Neural progenitor cell (in vitro differentiated cells): ENCODE measurements around the gene GARIN1A. TPM values are rescaled to one million over a fixed set of nuclear protein-coding genes. Genes with fewer than 3 reads are reported as not detected.
"Not testable (repeated sequence)": the region's sequence is repeated elsewhere in the genome, so short reads cannot be mapped to it uniquely, and the experiment has no call there.

Experiments used
- DNase-seq: peaks from one replicate; pipeline ENCODE4 v3.0.0-alpha.2; 2016; ENCODE audit warnings: low spot score
- H2AFZ ChIP-seq: fragments of 200-600 bp; sonication (generic); replicated peaks from 2 replicates; pipeline ENCODE4 v1.6.1; 2016; ENCODE audit warnings: antibody characterized with exemption
- H3F3A ChIP-seq: fragments of 200-600 bp; sonication (generic); 2 replicates; pipeline ENCODE4 v1.6.1; 2016; ENCODE audit warnings: antibody characterized with exemption, low read depth
- H3K27ac ChIP-seq: fragments of 200-600 bp; sonication (generic); 2 replicates; pipeline ENCODE4 v1.5.1; 2016; ENCODE audit warnings: mild to moderate bottlenecking
- H3K27me3 ChIP-seq: fragments of 200-600 bp; sonication (generic); 2 replicates; pipeline ENCODE4 v1.6.1; 2016; ENCODE audit warnings: mild to moderate bottlenecking, moderate library complexity
- H3K36me3 ChIP-seq: fragments of 200-600 bp; sonication (generic); 2 replicates; pipeline ENCODE4 v1.5.1; 2016
- H3K4me1 ChIP-seq: fragments of 200-600 bp; sonication (generic); 2 replicates; pipeline ENCODE4 v1.6.1; 2016; ENCODE audit warnings: mixed run types
- H3K4me2 ChIP-seq: fragments of 200-600 bp; sonication (generic); 2 replicates; pipeline ENCODE4 v1.6.1; 2016
- H3K4me3 ChIP-seq: fragments of 200-600 bp; sonication (generic); 2 replicates; pipeline ENCODE4 v1.5.1; 2016
- H3K79me2 ChIP-seq: fragments of 200-600 bp; sonication (generic); 2 replicates; pipeline ENCODE4 v1.6.1; 2016; ENCODE audit warnings: low read depth
- H3K9ac ChIP-seq: fragments of 200-600 bp; sonication (generic); 2 replicates; pipeline ENCODE4 v1.6.1; 2016
- H3K9me3 ChIP-seq: fragments of 200-600 bp; sonication (generic); 2 replicates; pipeline ENCODE4 v1.5.1; 2016; ENCODE audit warnings: low read depth
- H4K20me1 ChIP-seq: fragments of 200-600 bp; sonication (generic); 2 replicates; pipeline ENCODE4 v1.6.1; 2016; ENCODE audit warnings: low read depth
- H3K27ac Mint-ChIP-seq: 3 replicates; pipeline ENCODE4 v1.8.0; 2021; ENCODE audit warnings: mixed read lengths
- H3K27me3 Mint-ChIP-seq: 2 replicates; pipeline ENCODE4 v1.8.0; 2022; ENCODE audit warnings: low read depth, mild to moderate bottlenecking, inconsistent platforms, moderate library complexity, mixed read lengths; ENCODE audit not compliant: insufficient read depth
- H3K36me3 Mint-ChIP-seq: 3 replicates; pipeline ENCODE4 v1.8.0; 2021; ENCODE audit warnings: mixed read lengths
- H3K4me1 Mint-ChIP-seq: 3 replicates; pipeline ENCODE4 v1.8.0; 2021; ENCODE audit warnings: mixed read lengths
- H3K4me3 Mint-ChIP-seq: 3 replicates; pipeline ENCODE4 v1.8.0; 2021; ENCODE audit warnings: mild to moderate bottlenecking, moderate library complexity, mixed read lengths
- H3K9me3 Mint-ChIP-seq: 3 replicates; pipeline ENCODE4 v1.8.0; 2020; ENCODE audit warnings: mixed read lengths
- CTCF ChIP-seq: fragments of 200-600 bp; sonication (generic); IDR thresholded peaks from 2 replicates; pipeline ENCODE4 v1.5.1; 2017; ENCODE audit warnings: antibody characterized with exemption, mild to moderate bottlenecking
- EZH2 ChIP-seq: fragments of 200-600 bp; sonication (generic); IDR thresholded peaks from 2 replicates; pipeline ENCODE4 v1.6.1; 2017; ENCODE audit warnings: antibody characterized with exemption, mild to moderate bottlenecking, moderate library complexity
- EZH2phosphoT487 ChIP-seq: fragments of 200-600 bp; sonication (generic); IDR thresholded peaks from 2 replicates; pipeline ENCODE4 v1.6.1; 2017; ENCODE audit warnings: antibody characterized with exemption
- total RNA-seq: library from RNA; depleted of rRNA; stranded (reverse); fragments of >200 nt; gene quantifications from 2 replicates; pipeline ENCODE4 v1.2.3, GENCODE V29; 2015; ENCODE audit warnings: low replicate concordance

GARIN1A gene
- total RNA-seq, 1 donor from 2014 or later, result not detected

GRCh38 chr7:128661446-128661845, 10.6 kb upstream of the GARIN1A start:
- no peak overlapping the region for H2AFZ ChIP-seq
- Mint-ChIP-seq H3K4me1 (no peaks in the 10 kb centered on the region), H3K9me3 (peaks cover 27% of the 10 kb centered on the region), H3K36me3 (peaks cover 25% of the 10 kb centered on the region), H3K27me3 (peaks cover 10% of the 10 kb centered on the region), H3K4me3 (no peak overlapping the region), H3K27ac (no peak overlapping the region)
- H3K27ac ChIP-seq, result no peak overlapping the region
- H4K20me1 ChIP-seq, result no peaks in the 10 kb centered on the region
- TF ChIP-seq CTCF (no peak), EZH2 (no peak), EZH2phosphoT487 (no peak)
- no peak overlapping the region for H3K4me2 ChIP-seq
- H3K36me3 ChIP-seq, result no peaks in the 10 kb centered on the region
- no peak for DNase-seq
- no peaks in the 10 kb centered on the region for H3K27me3 ChIP-seq
- H3K9me3 ChIP-seq, result peaks cover 13% of the 10 kb centered on the region
- no peaks in the 10 kb centered on the region for H3F3A ChIP-seq
- no peak overlapping the region for H3K9ac ChIP-seq
- no peak overlapping the region for H3K4me3 ChIP-seq
- no peaks in the 10 kb centered on the region for H3K79me2 ChIP-seq
- no peaks in the 10 kb centered on the region for H3K4me1 ChIP-seq

GRCh38 chr7:128662091-128662490, 10.0 kb upstream of the GARIN1A start:
- Mint-ChIP-seq H3K9me3 (peaks cover 27% of the 10 kb centered on the region), H3K27me3 (peaks cover 10% of the 10 kb centered on the region), H3K36me3 (peaks cover 25% of the 10 kb centered on the region), H3K27ac (no peak overlapping the region), H3K4me1 (no peaks in the 10 kb centered on the region), H3K4me3 (no peak overlapping the region)
- no peak for TF ChIP-seq EZH2phosphoT487
- TF ChIP-seq EZH2, result no peak
- TF ChIP-seq CTCF, result no peak
- H3K36me3 ChIP-seq, result no peaks in the 10 kb centered on the region
- no peak overlapping the region for H3K9ac ChIP-seq
- H2AFZ ChIP-seq, result no peak overlapping the region
- H3K4me1 ChIP-seq, result no peaks in the 10 kb centered on the region
- peaks cover 13% of the 10 kb centered on the region for H3K9me3 ChIP-seq
- H3K27me3 ChIP-seq, result no peaks in the 10 kb centered on the region
- H3K4me3 ChIP-seq, result no peak overlapping the region
- DNase-seq, result no peak
- no peaks in the 10 kb centered on the region for H3K79me2 ChIP-seq
- H3K4me2 ChIP-seq, result no peak overlapping the region
- no peaks in the 10 kb centered on the region for H3F3A ChIP-seq
- no peak overlapping the region for H3K27ac ChIP-seq
- H4K20me1 ChIP-seq, result no peaks in the 10 kb centered on the region

- H3K9me3 ChIP-seq, result peaks cover 13% of the 10 kb centered on the region
- not testable (repeated sequence) for H3K27me3 Mint-ChIP-seq, DNase-seq, H3K79me2 ChIP-seq, H3F3A ChIP-seq, H3K9ac ChIP-seq, H3K36me3 ChIP-seq, H3K4me1 ChIP-seq, H2AFZ ChIP-seq, H3K4me1 Mint-ChIP-seq, H3K4me3 Mint-ChIP-seq, H3K27me3 ChIP-seq, H3K4me3 ChIP-seq, H4K20me1 ChIP-seq, H3K4me2 ChIP-seq, H3K27ac ChIP-seq, H3K27ac Mint-ChIP-seq
- H3K9me3 Mint-ChIP-seq, result peaks cover 27% of the 10 kb centered on the region
- peaks cover 25% of the 10 kb centered on the region for H3K36me3 Mint-ChIP-seq
Measured at GRCh38 chr7:128663223-128663622, 8.9 kb upstream of the GARIN1A start.

- no peaks in the 10 kb centered on the region for H3K4me1 ChIP-seq
Measured at GRCh38 chr7:128665057-128665456, 7.0 kb upstream of the GARIN1A start.

More at GRCh38 chr7:128665057-128665456, 7.0 kb upstream of the GARIN1A start:
- TF ChIP-seq EZH2, result no peak
- no peak for TF ChIP-seq CTCF
- no peak for TF ChIP-seq EZH2phosphoT487
- no peak overlapping the region for H3K27ac Mint-ChIP-seq
- no peaks in the 10 kb centered on the region for H3K4me1 Mint-ChIP-seq
- Histone ChIP-seq H3K4me2 (no peak overlapping the region), H3F3A (no peaks in the 10 kb centered on the region), H3K4me3 (no peak overlapping the region), H4K20me1 (no peaks in the 10 kb centered on the region), H3K27me3 (no peaks in the 10 kb centered on the region), H2AFZ (no peak overlapping the region), H3K9ac (no peak overlapping the region), H3K27ac (no peak overlapping the region), H3K36me3 (no peaks in the 10 kb centered on the region), H3K9me3 (peaks cover 13% of the 10 kb centered on the region), H3K79me2 (no peaks in the 10 kb centered on the region)
- H3K9me3 Mint-ChIP-seq, result peaks cover 23% of the 10 kb centered on the region
- H3K27me3 Mint-ChIP-seq, result peaks cover 10% of the 10 kb centered on the region
- DNase-seq, result no peak
- H3K36me3 Mint-ChIP-seq, result peaks cover 21% of the 10 kb centered on the region
- H3K4me3 Mint-ChIP-seq, result no peak overlapping the region
